ENCODE results near the gene TOMM20. TPM values are rescaled to one million over a fixed set of nuclear protein-coding genes. Genes with fewer than 3 reads are reported as not detected.
A peak's percentile ranks its signal among the peaks of the same experiment; 100 is the strongest.
"Not testable (repeated sequence)": the region's sequence is repeated elsewhere in the genome, so short reads cannot be mapped to it uniquely, and the experiment has no call there.

Gene TOMM20
- total RNA-seq: 65.7 and 83.6 TPM in 2 replicates

DNA sequence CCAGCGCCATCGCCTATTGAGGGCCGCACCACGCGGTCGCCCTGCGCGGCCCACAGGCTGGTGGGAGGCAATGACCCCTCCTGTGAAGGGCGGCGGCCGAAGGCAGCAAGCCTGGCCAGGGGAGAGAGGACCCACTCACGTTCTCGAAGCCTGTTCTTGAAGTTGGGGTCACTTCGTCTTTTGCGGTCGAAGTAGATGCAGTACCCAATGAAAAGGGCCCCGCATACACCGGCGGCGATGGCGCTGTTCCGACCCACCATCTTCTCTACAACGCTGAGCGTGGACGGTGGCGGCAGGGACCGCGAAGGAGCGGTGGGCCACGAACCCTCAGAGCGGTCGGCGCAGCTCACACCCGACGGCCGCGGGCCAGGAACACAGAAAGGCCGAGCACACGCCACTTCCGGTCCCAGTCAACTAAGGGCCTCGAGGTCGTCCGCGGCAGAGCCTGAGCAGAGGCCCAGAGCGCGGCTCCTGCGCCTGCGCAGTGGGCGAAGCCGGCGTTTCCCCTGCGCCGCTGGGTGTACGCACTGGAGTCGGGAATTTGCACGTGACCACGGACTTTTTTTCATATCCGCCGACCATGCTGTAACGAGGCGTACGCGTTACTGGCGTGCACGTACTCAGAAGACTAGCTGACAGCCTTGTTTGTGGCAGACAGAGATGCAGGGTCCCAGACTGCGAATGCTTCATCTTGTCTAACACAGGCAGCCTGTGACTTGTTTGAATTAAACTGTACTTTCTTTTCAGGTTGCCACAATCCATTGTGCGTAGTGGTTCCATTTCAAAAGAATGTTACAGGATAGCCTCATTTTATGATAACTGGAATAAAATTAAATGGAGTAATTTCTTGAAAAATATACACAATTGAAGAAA lies at the start of gene TOMM20:
Gene TOMM20 (minus strand): TSS at position 382 of the 873 bp plus-strand sequence. CDS start 122 bp downstream, at position 260.
- peak; percentile 99 for DNase-seq

DNA sequence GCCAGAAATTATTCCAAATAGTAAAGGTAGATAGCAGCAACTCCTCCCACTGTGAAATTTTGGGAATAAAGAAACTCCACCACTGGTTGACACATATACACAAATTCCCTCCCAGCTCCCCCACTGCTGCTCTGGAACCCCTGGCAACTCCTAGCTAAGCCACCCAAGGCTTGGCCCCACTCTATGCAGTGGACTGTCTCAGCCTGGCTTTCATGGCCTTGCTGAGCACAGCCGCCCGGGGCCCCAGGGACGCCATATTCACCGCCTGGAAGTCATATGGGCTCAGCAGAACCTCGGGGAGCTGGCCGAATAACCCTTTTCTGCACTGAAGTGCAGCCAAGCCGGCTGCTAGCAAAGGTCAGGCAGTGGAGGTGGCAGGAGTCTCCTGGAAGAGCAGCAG lies 47.8 kb upstream of the TOMM20 start:
- no peak for DNase-seq

DNA sequence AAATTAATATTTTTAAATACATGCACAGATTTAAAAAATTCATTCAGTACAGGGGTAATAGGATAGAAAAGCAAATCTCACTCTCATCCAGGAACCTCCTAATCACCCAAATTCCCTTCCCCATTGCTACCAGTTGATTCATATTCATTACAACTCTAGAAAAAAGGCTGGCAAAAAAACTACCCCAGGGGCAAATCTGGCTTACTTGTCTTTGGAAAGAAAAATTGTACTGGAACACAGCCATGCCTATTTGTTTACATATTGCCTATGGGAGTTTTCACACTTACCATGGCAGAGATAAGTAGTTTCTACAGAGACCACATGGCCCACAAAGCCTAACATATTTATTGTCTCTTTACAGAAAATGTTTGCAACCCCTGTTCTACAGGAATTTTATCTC lies 41.3 kb upstream of the TOMM20 start:
- DNase-seq: no peak

DNA sequence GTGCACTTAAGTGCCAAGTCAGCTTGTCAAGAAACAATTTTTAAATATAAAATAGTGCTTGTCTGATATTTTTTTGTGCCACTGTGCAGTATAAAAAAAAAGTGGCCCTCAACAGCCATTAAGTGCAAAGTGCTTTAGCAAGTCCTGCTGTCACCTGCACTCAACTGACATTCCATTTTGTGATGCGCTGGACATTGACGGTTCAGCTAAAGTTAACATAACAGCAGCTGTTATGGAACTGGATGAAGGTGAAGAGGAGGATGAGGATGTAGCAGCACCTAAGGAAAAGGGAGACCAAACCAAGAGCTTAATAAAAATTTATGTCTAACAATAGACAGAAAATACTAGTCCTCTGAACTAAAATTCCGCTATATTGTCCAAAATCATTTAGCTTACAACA lies 39.7 kb upstream of the TOMM20 start:
- DNase-seq: no peak

DNA sequence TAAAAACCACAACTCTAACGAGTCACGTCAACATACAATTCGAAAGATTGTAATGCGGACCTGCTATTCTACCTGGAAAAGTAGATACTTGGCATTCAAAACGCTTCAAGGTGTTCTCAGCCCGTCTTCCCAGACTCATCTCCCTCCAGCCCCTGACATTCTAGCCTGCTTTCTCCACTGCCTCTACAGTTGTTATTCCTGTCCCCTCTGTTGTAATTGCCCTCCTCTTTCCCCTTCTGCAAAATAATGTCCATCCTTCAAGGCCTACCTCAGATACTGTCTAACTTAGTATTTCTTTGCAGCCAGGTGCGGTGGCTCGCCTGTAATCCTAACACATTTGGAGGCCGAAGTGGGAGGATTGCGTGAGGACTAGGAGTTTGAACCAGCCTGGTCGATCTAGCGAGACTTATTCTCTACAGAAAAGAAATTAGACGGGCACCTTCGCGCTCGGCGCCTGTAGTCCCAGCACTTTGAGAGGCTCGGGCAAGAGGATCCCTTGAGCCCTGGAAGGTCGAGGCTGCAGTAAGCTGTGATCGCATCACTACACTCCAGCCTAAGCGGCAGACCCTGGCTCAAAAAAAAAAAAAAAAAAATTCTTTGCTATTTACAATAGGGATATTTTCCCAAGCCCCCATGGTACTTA lies 33.2 kb upstream of the TOMM20 start:
- no peak for DNase-seq

DNA sequence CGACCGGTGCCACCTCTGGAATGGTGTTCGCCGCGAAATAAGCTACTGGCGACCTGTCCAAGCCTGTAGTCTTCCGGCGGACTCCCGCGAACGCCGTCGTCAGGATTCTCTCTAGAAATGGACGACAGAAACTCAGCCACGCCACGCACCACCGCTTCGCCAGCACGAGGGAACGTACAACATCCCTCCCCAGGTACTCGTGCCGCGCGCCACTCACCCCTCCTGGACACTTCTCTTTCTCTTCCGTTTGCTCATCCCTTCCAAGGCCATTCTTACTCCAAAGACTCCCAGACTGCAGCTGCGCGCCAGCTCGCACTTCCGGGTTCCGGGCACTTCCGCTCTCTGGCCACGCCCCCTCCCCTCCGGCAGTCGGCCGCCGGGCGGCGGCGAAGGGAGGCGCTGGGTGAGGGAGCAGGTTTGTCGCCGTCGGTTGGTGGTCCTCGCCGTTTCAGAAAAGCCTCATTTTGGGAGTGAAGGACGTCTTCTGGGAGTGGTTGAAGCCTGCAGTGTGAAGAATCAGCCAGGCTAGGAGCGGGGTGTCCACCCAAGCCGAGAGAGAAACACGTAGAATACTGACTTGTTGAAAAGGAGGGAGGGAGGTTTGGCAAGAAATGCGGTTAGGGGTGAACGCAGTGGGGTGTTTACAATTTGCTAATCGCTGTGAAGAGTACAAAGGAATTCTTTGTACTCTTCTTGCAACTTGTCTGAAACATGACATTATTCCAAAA lies 32.5 kb upstream of the TOMM20 start, which contains the start of gene RBM34:
Gene RBM34 (minus strand): TSS at position 294 of the 728 bp plus-strand sequence. CDS start 24 bp downstream, at position 270.
- DNase-seq: peak; percentile 91

DNA sequence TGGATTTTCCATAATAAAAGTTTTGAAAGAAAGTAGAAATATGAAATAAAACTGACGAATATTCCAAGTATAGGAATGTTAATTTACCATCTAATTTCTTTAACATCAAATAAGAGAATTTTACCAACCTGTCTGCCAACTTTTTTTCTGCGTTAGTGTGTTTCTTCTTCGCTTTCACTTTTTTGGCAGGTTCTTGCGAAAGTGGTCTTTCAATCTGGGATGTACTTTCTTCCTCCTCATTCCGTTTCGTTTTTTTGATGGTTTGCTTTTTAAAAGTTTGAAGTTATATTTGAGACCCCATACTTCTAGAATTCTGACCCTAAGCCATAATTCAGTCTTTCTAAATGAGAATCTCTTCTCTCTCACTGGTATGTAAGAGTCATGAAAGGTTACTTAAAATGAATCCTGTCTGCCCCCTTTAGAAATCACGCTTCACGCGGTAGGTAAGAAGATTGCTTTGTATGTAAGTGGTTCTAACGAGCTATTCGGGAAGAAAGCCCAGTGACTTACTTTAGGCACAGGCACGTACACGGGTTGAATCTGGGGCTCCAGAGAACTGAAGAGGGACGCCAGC lies 31.8 kb upstream of the TOMM20 start:
- peak; percentile 79 for DNase-seq

DNA sequence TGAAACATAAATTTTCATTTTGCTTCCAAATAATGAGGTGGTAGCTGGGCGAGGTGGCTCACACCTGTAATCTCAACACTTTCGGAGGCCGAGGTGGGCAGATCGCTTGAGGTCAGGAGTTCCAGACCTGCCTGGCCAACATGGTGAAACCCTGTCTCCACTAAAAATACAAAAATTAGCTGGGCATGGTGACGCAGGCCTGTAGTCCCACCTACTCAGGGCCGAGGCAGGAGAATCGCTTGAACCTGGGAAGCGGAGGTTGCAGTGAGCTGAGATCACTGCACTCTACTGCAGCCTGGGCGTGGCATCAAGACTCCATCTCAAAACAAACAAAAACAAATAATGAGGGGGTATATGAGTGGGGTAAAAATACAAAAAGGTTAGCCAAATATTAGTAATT lies 31.3 kb upstream of the TOMM20 start:
- not testable (repeated sequence) for DNase-seq

DNA sequence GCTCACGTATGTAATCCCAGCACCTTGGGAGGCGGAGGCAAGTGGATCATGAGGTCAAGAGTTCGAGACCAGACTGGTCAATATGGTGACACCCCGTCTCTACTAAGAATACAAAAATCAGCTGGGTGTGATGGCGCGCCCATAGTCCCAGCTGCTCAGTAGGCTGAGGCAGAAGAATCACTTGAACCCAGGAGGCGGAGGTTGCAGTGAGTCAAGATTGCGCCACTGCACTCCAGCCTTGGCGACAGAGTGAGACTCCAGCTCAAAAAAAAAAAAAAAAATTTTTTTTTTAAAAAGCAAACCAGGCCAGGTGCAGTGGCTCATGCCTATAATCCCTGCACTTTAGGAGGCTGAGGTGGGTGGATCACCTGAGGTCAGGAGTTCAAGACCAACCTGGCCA lies 30.6 kb upstream of the TOMM20 start:
- DNase-seq: not testable (repeated sequence)

DNA sequence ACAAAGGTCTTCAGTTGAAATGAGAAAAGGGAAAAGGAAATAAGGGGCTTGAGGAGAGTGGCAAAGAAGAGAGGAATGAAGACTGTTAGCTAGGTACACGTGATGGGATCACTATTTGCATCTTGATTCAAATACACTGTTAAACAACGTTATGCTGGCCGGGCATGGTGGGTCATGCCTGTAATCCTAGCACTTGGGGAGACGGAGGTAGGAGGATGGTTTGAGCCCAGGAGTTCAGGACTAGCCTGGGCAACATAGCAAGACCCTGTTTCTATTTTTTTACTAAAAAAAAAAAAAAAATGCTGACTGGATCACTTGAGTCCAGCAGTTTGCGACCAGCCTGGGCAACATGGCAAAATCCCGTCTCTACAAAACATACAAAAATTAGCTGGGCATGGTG lies 30.0 kb upstream of the TOMM20 start:
- DNase-seq: no peak

DNA sequence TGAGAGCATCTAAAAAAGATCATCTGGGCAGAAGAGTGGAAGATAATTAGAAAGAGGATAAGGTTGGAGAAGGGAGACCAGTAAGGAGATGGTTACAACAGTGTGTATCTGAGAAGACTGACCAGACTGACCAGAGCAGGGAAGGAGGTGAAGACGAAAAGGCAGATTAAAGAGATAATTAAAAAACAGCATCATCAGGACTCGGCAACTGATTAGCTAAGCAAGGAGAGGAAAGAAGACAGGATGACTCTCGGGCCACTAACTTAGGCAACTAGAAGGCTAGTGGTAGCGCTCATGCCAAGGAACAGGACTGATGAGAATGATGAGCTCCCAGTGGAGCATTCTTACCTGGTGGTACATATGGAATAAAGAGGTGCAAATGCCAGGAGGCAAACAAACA lies 28.5 kb upstream of the TOMM20 start:
- DNase-seq: no peak

DNA sequence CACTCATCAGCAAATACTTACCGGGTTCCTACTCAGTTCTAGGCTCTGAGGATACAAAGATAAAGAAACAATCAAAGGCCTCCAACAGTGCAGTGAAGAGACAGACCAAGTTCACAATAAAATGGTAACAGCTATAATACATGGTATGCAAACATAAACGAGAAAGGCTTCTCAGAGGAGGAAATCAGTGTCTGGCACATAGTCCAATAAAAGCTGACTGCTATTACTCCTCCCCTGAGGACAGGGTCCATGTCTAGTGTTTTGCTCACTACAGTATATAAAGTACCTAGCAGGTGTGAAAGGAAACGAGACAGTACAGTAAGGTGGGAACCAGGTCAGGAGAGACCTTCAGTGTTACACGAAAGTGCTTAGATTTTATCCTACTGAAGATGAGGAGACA lies 28.1 kb upstream of the TOMM20 start:
- DNase-seq: no peak

DNA sequence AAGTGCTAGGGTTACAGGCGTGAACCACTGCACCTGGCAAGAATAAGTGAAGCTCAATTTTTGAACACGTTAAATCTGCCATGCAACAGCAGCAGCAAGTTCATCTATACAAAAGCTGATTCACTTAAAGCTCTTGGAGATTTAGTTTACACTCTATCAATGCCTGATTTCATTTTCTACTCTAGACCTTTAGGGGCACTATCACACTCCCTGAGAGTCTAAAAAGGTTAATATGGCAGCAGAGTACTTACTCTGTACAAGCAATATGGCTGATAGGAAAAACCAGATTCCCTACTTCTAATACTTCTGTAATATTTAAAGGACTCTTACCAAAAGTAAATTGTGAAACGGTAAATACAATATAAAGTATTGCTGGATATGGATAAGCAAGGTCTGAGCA lies 27.6 kb upstream of the TOMM20 start:
- DNase-seq: no peak

DNA sequence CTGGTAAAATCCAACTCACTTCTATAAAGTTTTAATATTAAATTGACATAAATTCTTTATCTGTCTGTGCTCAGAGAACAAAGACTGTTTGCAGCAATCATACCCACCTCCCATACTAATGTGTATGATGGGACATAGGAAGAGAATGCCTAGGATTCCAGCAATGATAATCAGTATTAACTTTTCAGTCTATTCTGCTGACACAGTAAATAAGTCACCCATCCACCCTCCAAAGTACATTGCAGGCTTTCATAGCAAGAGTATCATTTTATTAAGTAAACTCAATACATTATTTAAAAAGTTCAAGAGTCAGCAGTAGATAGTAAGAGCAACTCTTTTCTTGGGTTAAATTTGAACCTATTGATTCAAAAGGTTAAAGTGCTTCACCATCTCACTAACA lies 23.6 kb upstream of the TOMM20 start:
- DNase-seq: no peak

DNA sequence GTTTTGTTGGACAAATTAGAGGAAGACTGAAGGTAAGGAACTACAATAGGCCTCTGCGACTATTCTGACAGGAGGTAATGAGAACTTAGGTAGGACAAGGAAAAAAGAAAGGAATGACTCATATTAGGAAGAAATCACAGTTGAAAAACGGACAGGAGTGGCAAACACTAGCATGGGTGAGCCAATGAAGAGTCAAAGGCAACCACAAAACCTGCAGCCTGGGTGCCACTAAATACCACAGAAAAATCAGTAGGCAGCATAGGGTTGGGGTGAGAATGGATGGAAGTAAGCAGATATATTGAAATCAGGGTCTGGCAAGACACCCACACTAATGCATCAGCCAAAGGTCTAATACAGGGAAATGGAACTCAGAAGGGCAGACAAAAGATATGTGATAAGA lies 22.4 kb upstream of the TOMM20 start:
- DNase-seq: no peak

DNA sequence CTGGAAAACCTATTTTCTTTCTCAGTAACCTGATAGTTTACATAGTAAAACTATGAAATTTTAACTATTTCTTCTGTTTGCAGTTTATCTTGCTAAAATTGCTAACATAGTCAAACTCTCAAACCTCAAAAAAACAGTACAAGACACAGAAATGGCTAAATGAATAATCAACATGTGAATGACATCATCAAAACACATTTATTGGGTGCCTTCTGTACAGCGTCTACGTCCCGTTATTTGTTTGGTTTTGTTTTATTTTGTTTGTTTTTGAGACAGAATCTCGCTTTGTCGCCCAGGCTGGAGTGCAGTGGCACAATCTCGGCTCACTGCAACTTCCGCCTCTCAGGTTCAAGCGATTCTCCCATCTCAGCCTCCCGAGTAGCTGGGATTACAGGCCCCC lies 21.2 kb upstream of the TOMM20 start:
- no peak for DNase-seq

DNA sequence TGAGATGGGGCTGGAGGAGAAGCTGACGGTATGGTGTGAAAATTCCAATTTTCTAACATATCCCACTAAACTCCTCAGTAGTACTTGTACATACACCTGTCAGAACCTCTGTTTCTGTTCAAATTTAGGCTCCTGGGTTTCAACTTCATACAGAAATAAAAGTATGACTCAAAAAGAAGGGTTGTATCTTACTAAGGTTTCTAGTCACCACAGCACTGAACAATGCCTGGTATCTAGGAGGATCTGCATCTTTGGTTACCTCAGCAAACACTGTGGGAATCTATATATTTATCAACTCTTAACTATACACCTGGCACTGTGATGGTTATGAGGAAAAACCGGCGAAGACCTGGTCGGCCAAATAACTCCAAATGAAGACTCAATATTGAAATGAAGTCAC lies 18.6 kb upstream of the TOMM20 start:
- DNase-seq: no peak

DNA sequence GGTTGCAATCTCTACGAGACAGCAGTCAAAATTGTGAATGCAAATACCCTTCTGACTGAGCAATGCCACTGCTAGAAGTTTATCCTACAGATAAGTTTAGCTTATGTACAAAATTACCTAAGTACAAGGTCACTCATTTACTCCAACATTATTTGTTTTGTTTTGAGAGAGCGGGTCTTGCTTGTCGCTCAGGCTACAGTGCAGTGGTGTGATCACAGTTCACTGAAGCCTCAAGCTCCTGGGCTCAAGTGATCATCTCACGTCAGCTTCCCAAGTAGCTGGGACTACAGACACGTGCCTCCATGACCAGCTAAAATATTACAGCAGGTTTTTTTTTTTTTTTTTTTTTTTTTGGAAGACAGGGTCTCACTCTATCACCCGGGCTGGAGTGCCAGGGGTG lies 17.0 kb upstream of the TOMM20 start:
- no peak for DNase-seq

DNA sequence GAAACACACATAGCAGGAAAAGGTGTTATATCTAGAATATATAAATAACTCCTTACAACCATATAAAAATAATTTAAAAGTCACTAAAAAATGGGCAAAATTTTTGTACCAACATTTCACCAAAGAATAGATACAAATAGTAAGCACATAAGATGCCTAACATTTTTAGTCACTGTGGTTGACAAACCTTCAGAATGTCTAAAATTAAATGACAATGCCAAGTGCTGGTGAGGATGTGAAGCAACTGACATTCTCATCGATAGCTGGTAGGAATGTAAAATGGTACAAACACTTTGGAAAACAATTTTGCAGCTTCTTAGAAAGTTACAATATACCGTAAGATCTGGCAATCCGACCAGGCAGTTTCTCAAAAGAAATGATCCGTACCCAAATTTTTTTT lies 14.4 kb upstream of the TOMM20 start:
- DNase-seq: no peak

DNA sequence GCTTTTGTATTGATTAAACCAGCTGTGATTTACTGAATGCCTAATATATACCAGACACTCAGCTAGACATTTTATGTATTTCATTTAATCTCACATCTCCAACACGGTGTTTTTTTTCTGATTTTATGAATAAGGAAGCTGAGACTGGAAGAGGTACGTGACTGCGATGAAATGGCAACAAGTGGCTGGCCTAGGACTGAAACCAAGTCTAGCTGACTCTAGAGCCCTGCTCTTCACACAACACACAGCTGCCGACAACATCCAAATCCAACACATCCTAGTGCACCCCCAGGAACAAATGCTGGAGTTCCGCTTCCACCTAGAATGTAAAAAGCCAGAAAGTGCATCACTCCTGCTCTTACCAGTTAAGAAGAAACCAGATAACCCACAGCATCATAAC lies 10.7 kb upstream of the TOMM20 start:
- DNase-seq: no peak

DNA sequence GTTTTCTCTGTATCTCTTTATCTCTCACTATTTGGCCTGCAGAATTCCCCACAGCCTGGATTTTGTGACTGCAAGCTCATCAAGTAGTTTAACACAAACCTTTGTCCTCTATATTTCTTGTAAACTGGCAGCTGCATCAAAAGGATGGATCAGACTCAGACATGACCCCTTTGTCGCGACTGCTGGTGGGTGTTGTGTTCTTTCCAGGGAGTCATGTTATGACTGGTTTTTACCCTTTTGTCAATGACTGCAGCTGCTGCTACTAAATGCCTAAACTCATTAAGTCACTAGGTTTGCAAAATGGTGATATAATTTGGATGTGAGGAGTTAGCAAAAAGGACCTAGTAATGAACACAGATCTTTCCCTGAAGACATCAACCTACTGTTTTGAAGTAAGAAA lies 10.2 kb upstream of the TOMM20 start:
- no peak for DNase-seq

DNA sequence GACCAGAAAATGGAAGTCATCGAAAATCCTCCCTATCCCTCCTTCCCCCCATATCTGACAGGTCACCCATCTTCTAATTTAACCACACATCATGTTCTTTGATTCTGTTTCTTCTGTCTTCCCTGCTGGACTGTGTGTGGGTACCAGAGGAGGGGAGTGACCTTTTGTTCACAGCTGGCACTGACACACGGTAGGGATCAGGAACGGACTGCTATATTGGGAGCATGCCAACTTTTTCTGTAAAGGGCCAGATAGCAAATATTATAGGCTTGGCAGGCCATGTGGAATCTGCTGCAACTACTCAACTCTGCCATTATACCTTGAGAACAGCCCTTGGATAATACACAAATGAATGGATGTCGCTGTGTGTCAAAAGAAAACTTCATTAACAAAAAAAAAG lies 7.5 kb upstream of the TOMM20 start:
- peak; percentile 10 for DNase-seq

DNA sequence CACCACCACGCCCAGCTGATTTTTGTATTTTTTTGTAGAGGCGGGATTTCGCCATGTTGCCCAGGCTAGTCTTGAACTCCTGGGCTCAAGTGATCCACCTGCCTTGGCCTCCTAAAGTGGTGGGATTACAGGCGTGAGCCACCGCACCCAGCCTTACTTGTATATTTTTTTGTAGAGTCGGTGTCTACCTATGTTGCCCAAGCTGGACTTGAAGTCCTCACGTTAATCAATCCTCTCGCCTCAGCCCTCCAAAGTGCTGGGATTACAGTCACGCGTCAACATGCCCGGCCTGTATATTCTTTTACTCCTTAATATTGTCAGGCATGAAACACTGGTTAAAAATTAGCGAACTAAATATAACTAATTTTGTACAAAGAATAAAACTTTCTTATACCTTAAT lies 5.5 kb upstream of the TOMM20 start:
- DNase-seq: no peak
